ENCODE measurements around the gene MDM1.

MDM1 gene

DNA sequence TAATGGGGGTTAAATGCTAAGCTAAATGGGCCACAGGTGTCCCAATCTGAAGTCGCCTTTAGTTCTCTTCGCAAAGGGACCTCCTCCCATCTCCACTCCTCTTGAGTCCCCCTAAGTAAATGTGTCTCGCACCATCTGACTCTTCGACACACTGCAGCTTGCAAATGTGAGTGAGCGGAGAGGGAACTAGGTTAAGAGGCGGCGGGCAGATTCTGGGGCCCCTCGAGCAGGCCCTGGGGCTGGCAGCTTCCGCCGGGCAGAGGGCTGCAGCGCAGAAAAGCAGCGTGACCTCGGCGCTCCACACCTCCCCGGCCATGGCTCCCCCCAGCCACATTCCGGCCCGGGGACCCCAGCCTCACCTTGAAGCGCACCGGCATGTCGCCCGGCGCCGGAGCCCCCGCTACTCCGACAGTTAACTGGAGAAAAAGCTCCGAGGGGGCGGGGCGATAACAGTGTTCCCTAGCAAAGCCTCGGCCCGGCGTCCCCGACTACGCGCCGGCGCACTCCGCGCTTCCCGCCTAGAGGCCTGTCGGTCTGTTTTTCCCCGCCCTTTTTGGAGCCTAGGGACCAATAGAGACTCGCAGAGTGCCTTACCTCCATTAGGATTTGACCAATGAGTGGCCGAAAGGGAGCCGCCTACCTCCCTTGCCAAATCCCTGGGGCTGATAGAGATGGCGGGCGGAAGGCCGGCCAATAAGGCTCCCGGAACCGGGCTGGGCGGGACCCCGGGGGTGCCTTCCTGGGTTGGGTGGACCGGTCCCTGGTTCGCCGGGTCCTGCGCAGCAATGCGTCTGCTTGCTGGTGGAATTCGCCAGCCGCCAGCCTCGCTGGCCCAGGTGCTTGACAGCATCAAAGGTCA, at the start of gene MDM1:
Gene MDM1 (minus strand): TSS at position 494 of the 859 bp plus-strand sequence. CDS start 117 bp downstream, at position 377.
- peak; percentile 89 to 91 for DNase-seq (ENCODE audit: low read depth in 2 of 2, low spot score in 1 of 2)

- no peak for DNase-seq (ENCODE audit: low read depth in 2 of 2, low spot score in 1 of 2)
Observed at GRCh38 chr12:68381476-68382219, 49.5 kb upstream of the MDM1 start.

- no peak for DNase-seq (ENCODE audit: low read depth in 2 of 2, low spot score in 1 of 2)
Observed at GRCh38 chr12:68378872-68379606, 46.9 kb upstream of the MDM1 start.

GRCh38 chr12:68377881-68378280, 45.7 kb upstream of the MDM1 start:
- no peak for DNase-seq (ENCODE audit: low read depth in 2 of 2, low spot score in 1 of 2)

DNA sequence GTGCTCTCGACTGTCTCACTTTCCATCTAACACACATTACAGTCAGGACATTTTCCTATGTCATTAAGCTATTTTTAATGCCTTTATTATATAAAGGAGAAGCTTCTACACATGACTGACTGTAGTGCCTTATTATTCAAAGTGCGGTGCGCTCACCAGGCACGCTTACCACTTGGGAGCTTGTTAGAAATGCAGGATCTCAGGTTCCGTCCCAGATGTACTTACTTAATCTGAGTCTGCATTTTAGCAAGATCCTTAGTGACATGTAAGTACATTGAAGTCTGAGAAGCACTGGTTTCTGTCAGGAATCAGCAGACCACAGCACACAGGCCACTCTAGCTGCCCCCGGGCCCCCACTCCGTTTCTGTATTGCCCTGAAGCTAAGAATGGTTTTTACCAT, 44.7 kb upstream of the MDM1 start:
- DNase-seq (ENCODE audit: low read depth in 2 of 2, low spot score in 1 of 2): no peak

DNA sequence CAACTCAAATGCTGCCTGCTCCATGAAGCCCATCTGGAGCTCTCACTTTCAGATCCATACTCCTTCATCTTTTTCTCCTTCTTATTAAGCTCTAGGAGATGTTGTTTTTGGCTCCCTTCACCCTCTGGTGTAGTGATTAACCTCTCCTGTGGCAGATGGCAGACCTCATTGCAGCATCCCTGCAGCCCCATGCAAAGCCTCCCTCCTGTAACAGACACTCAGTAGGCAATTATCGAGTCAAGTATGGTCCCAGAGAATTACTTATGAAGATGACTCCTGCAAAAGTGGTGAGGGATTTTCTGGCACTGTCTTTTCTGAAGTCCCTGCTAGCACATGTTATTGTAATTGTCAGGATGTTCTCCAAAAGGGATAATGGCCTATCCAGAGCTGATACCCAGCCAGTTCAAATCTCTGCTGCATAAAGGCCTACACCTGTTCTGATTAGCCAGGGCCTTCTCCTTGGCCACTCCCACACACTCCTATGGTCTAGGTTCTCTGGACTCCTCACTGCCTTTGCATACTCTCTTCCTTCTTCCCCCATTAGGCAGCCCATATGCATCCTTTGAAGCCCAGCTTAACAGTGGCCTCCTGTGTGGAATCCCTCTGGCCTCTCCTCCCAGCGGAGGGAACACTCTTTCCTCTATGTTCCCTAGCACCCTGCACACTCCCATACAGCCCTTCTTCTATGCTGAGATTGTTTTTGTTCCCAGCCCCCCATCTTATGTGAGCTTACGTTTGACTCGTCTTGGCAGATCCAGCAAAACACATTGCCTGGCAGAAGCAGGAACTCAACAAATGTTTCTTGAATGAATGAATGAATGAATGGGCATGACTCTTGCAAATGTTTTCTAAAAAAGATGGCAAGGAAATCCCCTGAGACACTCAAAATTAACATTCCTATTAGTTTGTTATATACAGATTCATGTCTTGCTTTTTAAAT, 43.9 kb upstream of the MDM1 start:
- DNase-seq (ENCODE audit: low read depth in 2 of 2, low spot score in 1 of 2): no peak

DNA sequence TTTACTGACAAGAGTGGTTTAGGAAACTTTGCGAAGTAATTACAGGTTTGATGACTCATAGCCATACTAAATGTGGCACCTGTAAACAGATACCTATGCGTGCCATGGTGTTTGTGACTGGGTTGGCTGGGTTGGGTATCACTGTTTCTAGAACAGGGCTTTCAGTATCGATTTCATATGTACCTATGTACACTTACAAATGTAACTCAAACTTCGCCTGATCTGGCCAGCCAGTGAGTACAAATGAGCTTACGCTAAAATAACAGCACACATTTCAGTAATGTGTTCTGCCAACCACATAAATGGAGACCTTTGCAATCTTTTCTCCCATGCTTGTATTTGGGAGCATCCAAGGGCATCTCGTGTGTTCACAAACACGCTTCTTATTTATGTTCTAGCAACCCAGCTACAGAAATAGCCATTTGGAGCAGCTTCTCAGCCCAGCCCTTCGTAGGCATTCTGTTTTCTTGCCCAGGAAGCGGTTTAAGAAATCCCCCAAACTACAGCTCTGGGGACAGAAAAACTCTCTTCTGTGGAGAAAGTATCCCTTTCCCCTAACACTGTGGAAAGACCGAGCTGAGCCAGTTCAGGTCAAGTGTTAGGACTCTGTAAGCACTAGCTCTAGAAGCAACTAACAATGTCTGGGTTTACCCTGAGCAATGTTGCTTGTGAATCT, 42.3 kb upstream of the MDM1 start:
- no peak for DNase-seq (ENCODE audit: low read depth in 2 of 2, low spot score in 1 of 2)

DNA sequence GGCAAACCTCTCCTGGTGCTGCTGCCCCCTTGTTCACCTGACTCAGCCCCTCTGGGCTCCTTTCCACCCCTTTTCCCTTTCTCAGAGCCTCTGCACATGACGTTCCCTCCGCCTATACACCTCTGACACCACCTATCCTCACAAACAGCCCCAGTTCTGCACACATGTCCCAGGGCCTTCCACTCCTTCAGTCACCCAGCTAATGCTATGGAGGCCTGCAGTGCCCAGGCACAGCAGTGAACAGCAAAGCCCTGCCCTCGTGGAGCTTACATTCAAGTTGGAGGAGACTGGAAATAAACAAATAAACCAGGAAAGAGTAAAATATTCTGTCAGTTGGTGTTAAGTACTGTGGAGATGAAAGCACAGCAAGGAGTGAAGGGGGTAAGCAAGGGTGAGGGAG, 38.5 kb upstream of the MDM1 start:
- no peak for DNase-seq (ENCODE audit: low read depth in 2 of 2, low spot score in 1 of 2)

DNA sequence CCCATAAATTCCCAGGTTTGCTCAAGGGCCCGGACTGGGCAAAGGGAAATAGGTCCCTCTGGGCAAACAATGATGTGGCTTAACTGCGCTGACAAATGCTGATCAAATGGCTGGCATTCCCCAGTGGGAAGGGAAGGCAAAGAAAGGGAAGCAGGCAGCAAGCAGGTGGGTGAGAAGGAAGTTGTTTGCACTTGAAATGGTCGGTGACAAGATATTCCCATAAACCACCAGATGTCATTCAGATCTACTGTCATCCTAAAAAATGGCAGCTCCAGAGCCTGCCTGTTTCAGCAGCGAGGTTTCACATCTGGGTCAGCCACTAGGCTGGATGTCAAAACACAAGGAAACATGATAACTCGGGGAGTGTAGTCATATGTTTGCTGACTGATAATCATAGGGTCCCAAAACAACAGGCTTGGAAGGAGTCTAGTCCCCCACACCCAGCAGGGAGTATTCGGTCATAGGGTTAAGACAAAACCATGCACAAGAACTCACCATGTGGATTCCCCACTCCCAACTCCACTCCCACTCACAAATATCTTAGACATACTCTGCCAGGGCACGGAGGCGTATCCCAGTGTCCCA, 37.9 kb upstream of the MDM1 start:
- DNase-seq (ENCODE audit: low read depth in 2 of 2, low spot score in 1 of 2): no peak

DNA sequence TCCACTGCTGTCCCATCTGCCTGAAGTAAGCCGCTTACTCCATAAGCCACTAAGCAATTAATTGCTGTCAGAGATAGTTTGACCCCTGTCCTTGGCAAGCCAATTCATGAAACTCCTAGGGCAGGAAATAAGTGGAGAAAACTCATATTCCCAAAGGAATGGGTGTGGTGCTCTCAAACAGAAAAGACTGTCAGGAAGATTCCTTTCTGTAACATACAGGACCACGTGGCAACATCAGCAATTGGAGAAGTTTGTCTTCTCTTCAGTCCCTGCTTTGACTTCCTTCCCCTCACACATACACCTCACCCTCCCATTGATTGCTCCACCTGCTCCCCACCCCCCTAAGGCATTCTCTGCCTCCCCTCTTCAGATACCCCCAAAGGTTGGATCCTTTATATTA, 36.2 kb upstream of the MDM1 start:
- DNase-seq (ENCODE audit: low read depth in 2 of 2, low spot score in 1 of 2): no peak

DNA sequence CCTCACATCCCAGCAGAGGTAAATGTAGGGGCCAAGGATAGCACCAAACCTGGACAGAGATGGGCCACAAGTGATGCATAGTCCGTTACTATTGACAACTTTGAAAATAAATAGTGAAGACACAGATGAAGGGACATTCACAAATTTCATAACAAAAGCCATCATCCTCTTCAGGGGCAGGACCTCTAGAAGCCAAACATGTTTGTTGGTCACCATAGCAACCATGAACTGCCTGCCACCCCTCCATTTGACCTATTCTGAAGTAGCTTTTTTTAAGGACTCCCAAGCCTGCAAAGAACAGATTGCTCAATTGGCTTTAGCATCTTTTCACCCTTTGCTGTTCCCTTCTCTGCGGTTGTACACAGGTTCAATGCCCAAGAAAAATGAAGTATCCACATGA, 35.7 kb upstream of the MDM1 start:
- DNase-seq (ENCODE audit: low read depth in 2 of 2, low spot score in 1 of 2): no peak

- no peak for DNase-seq (ENCODE audit: low read depth in 2 of 2, low spot score in 1 of 2)
Observed at GRCh38 chr12:68367116-68367515, 35.0 kb upstream of the MDM1 start.

GRCh38 chr12:68364893-68365725, 32.9 kb upstream of the MDM1 start:
- peak; percentile 48 to 71 for DNase-seq (ENCODE audit: low read depth in 2 of 2, low spot score in 1 of 2)

DNA sequence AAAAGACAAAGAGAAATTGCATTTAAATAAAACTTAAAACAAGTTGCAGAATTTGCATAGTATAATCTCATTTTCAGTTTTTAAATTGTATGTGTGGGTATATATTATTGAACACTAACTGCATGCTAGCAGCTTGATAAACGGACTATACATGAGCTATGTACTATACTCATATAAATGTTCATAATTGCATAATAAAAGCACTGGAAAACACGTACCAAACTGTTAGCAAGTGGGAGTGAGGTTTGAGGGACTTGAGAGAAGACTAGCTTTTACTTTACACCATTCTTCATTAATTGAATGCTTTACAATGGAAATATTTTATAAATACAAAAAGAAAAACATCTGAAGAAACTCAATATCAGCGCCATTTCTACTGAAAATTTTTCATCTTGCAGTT, 32.2 kb upstream of the MDM1 start:
- DNase-seq (ENCODE audit: low read depth in 2 of 2, low spot score in 1 of 2): no peak

- DNase-seq (ENCODE audit: low read depth in 2 of 2, low spot score in 1 of 2): no peak
Observed at GRCh38 chr12:68361953-68362352, 29.8 kb upstream of the MDM1 start.

GRCh38 chr12:68359674-68360073, 27.5 kb upstream of the MDM1 start:
- no peak for DNase-seq (ENCODE audit: low read depth in 2 of 2, low spot score in 1 of 2)

- DNase-seq (ENCODE audit: low read depth in 2 of 2, low spot score in 1 of 2): peak in 1 of 2 donors; percentile 32
Observed at GRCh38 chr12:68358532-68359485, 26.6 kb upstream of the MDM1 start.

DNA sequence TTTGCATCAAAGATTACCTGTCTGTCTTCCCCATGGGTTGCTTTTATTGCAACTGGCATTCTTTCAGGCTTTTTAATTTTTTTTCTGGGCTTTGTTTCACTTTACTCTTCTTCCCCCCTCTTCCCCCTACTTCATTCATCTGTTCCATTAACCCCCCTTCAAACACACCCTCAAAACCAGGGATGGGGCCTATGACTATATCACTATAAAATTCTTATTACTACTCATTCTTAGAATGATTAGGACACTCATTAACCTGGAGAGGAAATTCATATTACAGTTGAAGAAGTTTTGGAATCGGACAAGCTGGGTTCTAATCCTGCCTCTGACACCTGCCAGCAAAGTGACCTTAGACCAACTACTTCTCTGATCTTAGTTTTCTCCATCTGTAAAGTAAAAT, 24.8 kb upstream of the MDM1 start:
- no peak for DNase-seq (ENCODE audit: low read depth in 2 of 2, low spot score in 1 of 2)

Measured in stimulated activated CD8-positive, alpha-beta memory T cell treated with anti-CD3 and anti-CD28 coated beads, Interleukin-4, amount 100 ng/mL, for 4 hours (primary cell).